Activated T-helper 17 cell treated with anti-CD3 and anti-CD28 coated beads, Interleukin-2, amount 50 U/mL, for 72 hours (primary cell): ENCODE data around the gene SNAPC5. TPM values are rescaled to one million over a fixed set of nuclear protein-coding genes. Genes with fewer than 3 reads are reported as not detected.
"Not testable (repeated sequence)": the region's sequence is repeated elsewhere in the genome, so short reads cannot be mapped to it uniquely, and the experiment has no call there.

Source experiments
- ATAC-seq: fragments of 150-1000 bp; cut with Tn5 transposase; replicated peaks from 2 replicates; pipeline ENCODE4 v1.10.0; 2021; ENCODE audit warnings: mild to moderate bottlenecking, moderate library complexity
- H3K27ac Mint-ChIP-seq: one replicate; pipeline ENCODE4 v1.8.0; 2022; ENCODE audit warnings: mixed read lengths
- H3K27me3 Mint-ChIP-seq: one replicate; pipeline ENCODE4 v1.8.0; 2022; ENCODE audit warnings: mixed read lengths
- H3K36me3 Mint-ChIP-seq: one replicate; pipeline ENCODE4 v1.8.0; 2022; ENCODE audit warnings: low read depth, mild to moderate bottlenecking, mixed read lengths
- H3K4me1 Mint-ChIP-seq: one replicate; pipeline ENCODE4 v1.8.0; 2022; ENCODE audit warnings: mixed read lengths
- H3K4me3 Mint-ChIP-seq: one replicate; pipeline ENCODE4 v1.8.0; 2022; ENCODE audit warnings: mild to moderate bottlenecking, mixed read lengths
- H3K9me3 Mint-ChIP-seq: one replicate; pipeline ENCODE4 v1.8.0; 2022; ENCODE audit warnings: mixed read lengths
- total RNA-seq, 2 donors: library from RNA; stranded (reverse); gene quantifications; one replicate each; pipeline ENCODE4 v1.2.3, GENCODE V29; 2022

The SNAPC5 gene
- total RNA-seq, 2 donors from 2014 or later, result 13.2 to 22.7 TPM

- H3K9me3 Mint-ChIP-seq, H3K27me3 Mint-ChIP-seq, ATAC-seq: not testable (repeated sequence)
- Mint-ChIP-seq H3K4me1 (peaks cover 21% of the 10 kb centered on the region), H3K27ac (peak overlapping the region; percentile 93), H3K4me3 (peak overlapping the region; percentile 88), H3K36me3 (peaks cover 74% of the 10 kb centered on the region)
These were observed 5.6 kb upstream of the SNAPC5 start for GRCh38 chr15:66503041-66503648.

DNA sequence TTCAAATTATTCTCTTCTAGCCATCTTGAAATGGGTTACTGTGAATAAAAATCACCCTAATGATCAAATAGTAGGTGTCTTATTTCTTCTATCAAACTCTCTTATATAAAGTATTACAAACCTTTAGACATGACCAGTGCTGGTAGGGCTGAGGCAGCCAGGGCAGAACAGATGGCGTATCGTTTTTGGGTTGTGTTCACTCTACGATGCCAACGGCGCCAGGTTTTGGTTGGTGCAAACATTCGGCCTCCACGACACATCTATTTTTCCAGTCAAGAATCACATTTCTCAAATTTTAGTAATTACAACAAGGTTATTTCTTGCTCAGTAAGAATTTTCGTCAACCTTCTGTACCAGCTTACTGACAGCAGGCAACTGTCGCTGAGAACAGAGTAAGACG, 4.9 kb upstream of the SNAPC5 start:
- peak overlapping the region; percentile 93 for H3K27ac Mint-ChIP-seq
- no peak for ATAC-seq
- no peaks in the 10 kb centered on the region for H3K9me3 Mint-ChIP-seq
- H3K27me3 Mint-ChIP-seq, result no peaks in the 10 kb centered on the region
- H3K4me1 Mint-ChIP-seq, result peaks cover 23% of the 10 kb centered on the region
- H3K36me3 Mint-ChIP-seq, result peaks cover 80% of the 10 kb centered on the region
- H3K4me3 Mint-ChIP-seq, result peak overlapping the region; percentile 88

GRCh38 chr15:66500346-66500745, 2.8 kb upstream of the SNAPC5 start:
- Mint-ChIP-seq H3K4me1 (peaks cover 20% of the 10 kb centered on the region), H3K4me3 (peak overlapping the region; percentile 88), H3K36me3 (peaks cover 97% of the 10 kb centered on the region), H3K27ac (peak overlapping the region; percentile 66)
- not testable (repeated sequence) for H3K27me3 Mint-ChIP-seq, H3K9me3 Mint-ChIP-seq, ATAC-seq

DNA sequence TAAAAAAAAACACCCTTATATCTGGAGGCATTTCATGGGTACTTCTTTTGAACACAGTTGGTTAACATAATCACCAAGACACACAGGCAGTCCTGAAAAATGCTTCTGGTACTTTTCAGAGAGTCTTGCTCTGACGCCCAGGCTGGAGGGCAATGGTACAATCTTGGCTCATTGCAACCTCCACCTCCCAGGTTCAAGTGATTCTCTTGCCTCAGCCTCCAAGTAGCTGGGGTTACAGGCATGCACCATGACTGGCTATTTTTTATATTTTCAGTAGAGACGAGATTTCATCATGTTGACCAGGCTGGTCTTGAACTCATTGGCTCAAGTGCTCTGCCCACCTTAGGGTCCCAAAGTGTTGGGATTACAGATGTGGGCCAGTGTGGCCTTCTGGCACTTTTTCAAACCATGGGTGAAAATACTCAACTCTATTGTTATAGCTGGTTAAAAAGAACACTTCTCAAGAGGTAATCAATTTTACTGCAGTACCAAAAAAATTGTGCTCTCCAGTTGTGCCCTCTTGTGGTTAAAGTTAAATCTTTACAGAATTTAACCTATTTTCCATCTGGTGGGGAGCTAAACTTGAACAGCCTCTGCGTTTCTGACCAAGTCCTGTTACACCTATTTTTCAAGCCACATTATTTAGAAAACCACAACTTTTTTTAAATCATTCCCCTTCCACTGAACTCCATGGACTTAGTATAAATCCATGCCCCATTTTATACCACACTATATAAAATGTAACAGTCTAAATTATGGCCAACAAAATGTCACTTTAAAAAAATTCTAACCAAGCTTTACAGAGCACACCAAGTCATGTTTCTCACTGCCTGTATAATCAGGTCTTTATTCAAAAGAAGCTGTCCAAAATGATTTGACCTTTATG, 1.2 kb upstream of the SNAPC5 start:
- H3K4me1 Mint-ChIP-seq, result peaks cover 28% of the 10 kb centered on the region
- H3K9me3 Mint-ChIP-seq, result no peaks in the 10 kb centered on the region
- peaks cover 96% of the 10 kb centered on the region for H3K36me3 Mint-ChIP-seq
- no peak for ATAC-seq
- no peaks in the 10 kb centered on the region for H3K27me3 Mint-ChIP-seq
- H3K27ac Mint-ChIP-seq, result peak overlapping the region; percentile 92
- H3K4me3 Mint-ChIP-seq, result peak overlapping the region; percentile 94

- H3K9me3 Mint-ChIP-seq, result no peaks in the 10 kb centered on the region
- H3K36me3 Mint-ChIP-seq, result peaks cover 96% of the 10 kb centered on the region
- H3K4me1 Mint-ChIP-seq, result peaks cover 22% of the 10 kb centered on the region
- H3K27ac Mint-ChIP-seq, result peak overlapping the region; percentile 92
- H3K27me3 Mint-ChIP-seq, result no peaks in the 10 kb centered on the region
- ATAC-seq, result peak; percentile 30
- H3K4me3 Mint-ChIP-seq, result peak overlapping the region; percentile 94
These were observed 536 bp downstream of the SNAPC5 start for GRCh38 chr15:66496951-66497501.

GRCh38 chr15:66494262-66494661, 3.3 kb downstream of the SNAPC5 start:
- Mint-ChIP-seq H3K36me3 (peaks cover 96% of the 10 kb centered on the region), H3K9me3 (no peaks in the 10 kb centered on the region), H3K4me1 (peaks cover 16% of the 10 kb centered on the region), H3K27ac (no peak overlapping the region), H3K27me3 (no peaks in the 10 kb centered on the region), H3K4me3 (no peak overlapping the region)
- ATAC-seq, result no peak

- Mint-ChIP-seq H3K36me3 (peaks cover 96% of the 10 kb centered on the region), H3K4me1 (peaks cover 11% of the 10 kb centered on the region), H3K4me3 (no peak overlapping the region), H3K27ac (no peak overlapping the region), H3K27me3 (no peaks in the 10 kb centered on the region), H3K9me3 (no peaks in the 10 kb centered on the region)
- ATAC-seq, result no peak
These were observed 5.7 kb downstream of the SNAPC5 start for GRCh38 chr15:66491846-66492245.

DNA sequence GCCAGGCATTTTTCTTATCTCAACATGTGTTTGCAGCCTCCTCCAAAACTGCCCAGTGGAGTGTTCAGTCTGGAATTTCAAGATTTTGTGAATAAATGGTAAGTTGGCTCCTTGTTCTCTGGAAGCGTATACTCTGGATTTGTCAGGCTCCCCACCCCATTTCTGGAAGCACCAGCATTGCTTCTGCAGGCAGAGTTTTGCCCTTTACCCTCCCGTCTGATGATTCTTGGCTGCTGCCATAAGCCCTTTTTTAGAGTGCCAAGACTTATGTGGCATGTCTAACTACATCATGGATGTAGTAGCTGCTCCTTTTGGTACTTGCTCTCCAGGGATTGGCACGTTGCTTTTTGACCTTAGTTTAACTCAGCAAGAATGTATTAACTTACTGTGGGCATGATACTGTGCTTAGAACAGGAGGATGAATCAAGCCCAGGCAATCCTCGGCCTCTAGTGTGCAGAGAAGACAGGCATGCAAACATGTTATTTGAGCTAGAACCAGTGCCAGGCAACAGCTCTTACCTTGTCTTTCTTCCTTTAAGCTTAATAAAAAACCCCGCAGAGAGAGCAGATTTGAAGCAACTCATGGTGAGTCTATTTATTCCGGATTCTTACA, 8.3 kb downstream of the SNAPC5 start:
- Mint-ChIP-seq H3K4me1 (peaks cover 2% of the 10 kb centered on the region), H3K36me3 (peaks cover 99% of the 10 kb centered on the region), H3K27ac (no peak overlapping the region), H3K9me3 (no peaks in the 10 kb centered on the region), H3K27me3 (no peaks in the 10 kb centered on the region), H3K4me3 (no peak overlapping the region)
- no peak for ATAC-seq

DNA sequence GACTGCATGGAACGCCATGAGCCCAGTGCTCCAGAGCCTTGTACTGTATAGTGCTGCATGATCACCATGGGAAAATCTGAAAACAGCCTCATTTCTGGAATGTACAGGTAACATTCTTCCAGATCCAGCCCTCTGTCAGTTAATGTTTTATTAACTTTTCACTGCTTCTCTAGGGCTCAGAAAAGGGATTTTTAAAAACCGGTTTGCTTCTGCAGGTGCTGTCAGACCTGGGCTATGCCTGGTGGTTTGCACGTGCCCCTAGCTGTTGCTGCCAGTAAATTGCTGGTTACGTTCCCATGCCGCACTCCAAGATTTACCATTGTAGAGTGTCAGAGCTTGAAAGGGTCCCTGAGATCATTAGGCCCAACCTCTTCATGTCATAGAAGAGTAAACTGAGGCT, 9.0 kb downstream of the SNAPC5 start:
- peaks cover 99% of the 10 kb centered on the region for H3K36me3 Mint-ChIP-seq
- ATAC-seq, result no peak
- H3K27ac Mint-ChIP-seq, result no peak overlapping the region
- H3K4me3 Mint-ChIP-seq, result no peak overlapping the region
- no peaks in the 10 kb centered on the region for H3K4me1 Mint-ChIP-seq
- H3K27me3 Mint-ChIP-seq, result no peaks in the 10 kb centered on the region
- no peaks in the 10 kb centered on the region for H3K9me3 Mint-ChIP-seq

DNA sequence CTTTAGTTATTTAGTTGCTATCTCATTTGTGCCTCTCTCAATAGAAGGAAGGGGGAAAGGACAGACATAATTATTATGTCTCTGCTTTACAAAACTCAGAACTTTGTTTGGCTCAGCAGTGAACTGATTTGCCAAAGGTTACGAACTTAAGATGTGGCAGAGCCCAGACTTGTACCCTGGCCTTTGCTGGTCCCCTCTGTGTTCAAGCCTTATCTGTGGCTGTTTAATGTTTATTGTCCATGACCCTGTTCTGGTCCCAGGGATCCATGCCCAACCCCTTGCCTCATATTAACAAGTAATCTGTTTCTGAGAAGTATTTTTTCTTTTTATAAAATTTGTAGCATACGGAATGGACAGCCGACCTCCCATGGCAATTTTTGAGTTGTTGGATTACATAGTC, 10.7 kb downstream of the SNAPC5 start:
- no peak overlapping the region for H3K4me3 Mint-ChIP-seq
- peaks cover 99% of the 10 kb centered on the region for H3K36me3 Mint-ChIP-seq
- H3K27ac Mint-ChIP-seq, result no peak overlapping the region
- no peaks in the 10 kb centered on the region for H3K9me3 Mint-ChIP-seq
- no peak for ATAC-seq
- H3K4me1 Mint-ChIP-seq, result peaks cover 13% of the 10 kb centered on the region
- H3K27me3 Mint-ChIP-seq, result no peaks in the 10 kb centered on the region

GRCh38 chr15:66484539-66485112, 12.9 kb downstream of the SNAPC5 start:
- Mint-ChIP-seq H3K27me3 (no peaks in the 10 kb centered on the region), H3K36me3 (peaks cover 94% of the 10 kb centered on the region), H3K4me3 (no peak overlapping the region), H3K9me3 (no peaks in the 10 kb centered on the region), H3K4me1 (peaks cover 13% of the 10 kb centered on the region), H3K27ac (peak overlapping the region; percentile 64)
- ATAC-seq, result no peak

DNA sequence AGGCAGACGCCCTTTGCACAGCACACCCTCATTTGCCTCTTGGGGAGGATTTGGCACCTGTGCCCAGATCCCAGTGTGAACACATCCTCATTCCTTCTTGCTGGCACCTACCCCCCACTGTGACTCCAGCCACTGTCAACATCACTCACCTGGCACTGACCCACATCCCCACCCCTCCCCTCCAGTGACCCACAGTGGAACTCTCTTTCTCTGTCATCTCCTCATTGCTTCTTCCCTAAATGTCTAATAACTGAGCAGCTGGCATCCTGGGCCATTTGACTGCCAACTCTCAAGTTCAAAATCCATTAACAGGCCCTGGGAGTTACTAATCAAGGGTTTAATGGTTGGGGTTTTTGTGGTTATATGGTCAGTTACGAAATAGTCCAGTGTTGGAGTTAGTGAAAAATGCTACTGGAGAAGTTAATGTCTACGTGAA, 14.4 kb downstream of the SNAPC5 start:
- ATAC-seq, result no peak
- Mint-ChIP-seq H3K4me1 (peaks cover 18% of the 10 kb centered on the region), H3K9me3 (no peaks in the 10 kb centered on the region), H3K36me3 (peaks cover 86% of the 10 kb centered on the region), H3K27ac (no peak overlapping the region), H3K27me3 (no peaks in the 10 kb centered on the region), H3K4me3 (no peak overlapping the region)

GRCh38 chr15:66482539-66482938, 15.0 kb downstream of the SNAPC5 start:
- no peaks in the 10 kb centered on the region for H3K27me3 Mint-ChIP-seq

GRCh38 chr15:66481107-66481856, 16.3 kb downstream of the SNAPC5 start:
- Mint-ChIP-seq H3K4me3 (no peak overlapping the region), H3K27me3 (no peaks in the 10 kb centered on the region), H3K4me1 (peaks cover 23% of the 10 kb centered on the region), H3K36me3 (peaks cover 67% of the 10 kb centered on the region), H3K9me3 (no peaks in the 10 kb centered on the region), H3K27ac (peak overlapping the region; percentile 80)
- ATAC-seq, result no peak

More at GRCh38 chr15:66482539-66482938, 15.0 kb downstream of the SNAPC5 start:
- ATAC-seq, result no peak
- peaks cover 18% of the 10 kb centered on the region for H3K4me1 Mint-ChIP-seq
- peak overlapping the region; percentile 80 for H3K27ac Mint-ChIP-seq
- peaks cover 79% of the 10 kb centered on the region for H3K36me3 Mint-ChIP-seq
- H3K9me3 Mint-ChIP-seq, result no peaks in the 10 kb centered on the region
- no peak overlapping the region for H3K4me3 Mint-ChIP-seq
